Adrenal gland (tissue), 5 donors: ENCODE data around the gene CEP83.

Source experiments
- POLR2A ChIP-seq, 2 donors: fragments of 450-650 bp; IDR thresholded peaks; one replicate each; pipeline ENCODE4 v1.6.1; 2017; ENCODE audit warnings: antibody characterized with exemption in 2 of 2, mild to moderate bottlenecking in 2 of 2, moderate library complexity in 1 of 2
- TF ChIP-seq, protein P1 (sequence below), 6 experiments: fragments of 450-650 bp in 4 of 6; fragments of 200-600 bp in 2 of 6; sonication (generic) in 1 of 6; IDR thresholded peaks; 1 replicate in 5 of 6; 2 replicates in 1 of 6; pipeline versions ENCODE4 v1.5.1 to v1.8.0; 2016 to 2021; ENCODE audit warnings: antibody characterized with exemption in 6 of 6, mild to moderate bottlenecking in 2 of 6, moderate library complexity in 1 of 6
- donor health status: DM: no; HTN: no; CAD: no.

GRCh38 chr12:94322346-94322745, 137.3 kb downstream of the CEP83 start:
- no peak for TF ChIP-seq POLR2A (IDR thresholded peaks at IDR 0.05)
- TF ChIP-seq, protein P1, sequence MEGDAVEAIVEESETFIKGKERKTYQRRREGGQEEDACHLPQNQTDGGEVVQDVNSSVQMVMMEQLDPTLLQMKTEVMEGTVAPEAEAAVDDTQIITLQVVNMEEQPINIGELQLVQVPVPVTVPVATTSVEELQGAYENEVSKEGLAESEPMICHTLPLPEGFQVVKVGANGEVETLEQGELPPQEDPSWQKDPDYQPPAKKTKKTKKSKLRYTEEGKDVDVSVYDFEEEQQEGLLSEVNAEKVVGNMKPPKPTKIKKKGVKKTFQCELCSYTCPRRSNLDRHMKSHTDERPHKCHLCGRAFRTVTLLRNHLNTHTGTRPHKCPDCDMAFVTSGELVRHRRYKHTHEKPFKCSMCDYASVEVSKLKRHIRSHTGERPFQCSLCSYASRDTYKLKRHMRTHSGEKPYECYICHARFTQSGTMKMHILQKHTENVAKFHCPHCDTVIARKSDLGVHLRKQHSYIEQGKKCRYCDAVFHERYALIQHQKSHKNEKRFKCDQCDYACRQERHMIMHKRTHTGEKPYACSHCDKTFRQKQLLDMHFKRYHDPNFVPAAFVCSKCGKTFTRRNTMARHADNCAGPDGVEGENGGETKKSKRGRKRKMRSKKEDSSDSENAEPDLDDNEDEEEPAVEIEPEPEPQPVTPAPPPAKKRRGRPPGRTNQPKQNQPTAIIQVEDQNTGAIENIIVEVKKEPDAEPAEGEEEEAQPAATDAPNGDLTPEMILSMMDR (IDR thresholded peaks at IDR 0.05) = no peak
